NCI-H345 treated with DMSO at 0.1 percent for 48 hours (cell line): ENCODE data around the gene KRT35.
A peak's percentile ranks its signal among the peaks of the same experiment; 100 is the strongest.
"Not testable (repeated sequence)": the region's sequence is repeated elsewhere in the genome, so short reads cannot be mapped to it uniquely, and the experiment has no call there.

Source experiments
- DNase-seq: peaks from one replicate; lab custom pipeline; 2025; ENCODE audit not compliant: unreplicated experiment; lab: John Stamatoyannopoulos, UW

The KRT35 gene

GRCh38 chr17:41462705-41463104 is 18.2 kb downstream of the KRT35 start:
- DNase-seq = no peak

GRCh38 chr17:41457676-41458075 is 23.3 kb downstream of the KRT35 start:
- no peak for DNase-seq

GRCh38 chr17:41456204-41456603 is 24.7 kb downstream of the KRT35 start:
- DNase-seq = no peak

- no peak for DNase-seq
Observed at GRCh38 chr17:41455236-41455635, 25.7 kb downstream of the KRT35 start.

GRCh38 chr17:41453066-41453465 is 27.9 kb downstream of the KRT35 start:
- no peak for DNase-seq

GRCh38 chr17:41452281-41452680 is 28.7 kb downstream of the KRT35 start:
- DNase-seq = no peak

- no peak for DNase-seq
Observed at GRCh38 chr17:41451154-41451728, 29.7 kb downstream of the KRT35 start.

- no peak for DNase-seq
Observed at GRCh38 chr17:41449008-41449407, 31.9 kb downstream of the KRT35 start.

- DNase-seq = no peak
Observed at GRCh38 chr17:41448506-41448905, 32.4 kb downstream of the KRT35 start.

GRCh38 chr17:41446806-41447205 is 34.1 kb downstream of the KRT35 start:
- DNase-seq = no peak

GRCh38 chr17:41444640-41445039 is 36.3 kb downstream of the KRT35 start:
- no peak for DNase-seq

GRCh38 chr17:41444186-41444585 is 36.8 kb downstream of the KRT35 start:
- no peak for DNase-seq

GRCh38 chr17:41442739-41443138 is 38.2 kb downstream of the KRT35 start:
- no peak for DNase-seq

GRCh38 chr17:41440531-41441033 is 40.4 kb downstream of the KRT35 start, which contains the start of gene KRT38:
Gene KRT38 (minus strand): TSS chr17:41440983. CDS start chr17:41440921, 62 bp downstream.
- DNase-seq = no peak

GRCh38 chr17:41439375-41439774 is 41.6 kb downstream of the KRT35 start:
- DNase-seq = no peak

- no peak for DNase-seq
Observed at GRCh38 chr17:41437769-41438168, 43.2 kb downstream of the KRT35 start.

GRCh38 chr17:41437254-41437653 is 43.7 kb downstream of the KRT35 start:
- no peak for DNase-seq

- DNase-seq = no peak
Observed at GRCh38 chr17:41434415-41434814, 46.5 kb downstream of the KRT35 start.

- DNase-seq = no peak
Observed at GRCh38 chr17:41434005-41434404, 46.9 kb downstream of the KRT35 start.

- peak; percentile 13 for DNase-seq
Observed at GRCh38 chr17:41433586-41433985, 47.4 kb downstream of the KRT35 start.

GRCh38 chr17:41430376-41430775 is 50.6 kb downstream of the KRT35 start:
- not testable (repeated sequence) for DNase-seq

GRCh38 chr17:41429667-41430066 is 51.3 kb downstream of the KRT35 start:
- no peak for DNase-seq

GRCh38 chr17:41428591-41429291 is 52.2 kb downstream of the KRT35 start:
- no peak for DNase-seq
